HepG2 (cell line): ENCODE measurements around the gene XKR7. TPM values are rescaled to one million over a fixed set of nuclear protein-coding genes. Genes with fewer than 3 reads are reported as not detected.

Experiments
- ATAC-seq: fragments of 200-7000 bp; cut with Tn5 transposase; 3 replicates; pipeline ENCODE4 v1.9.1; 2020; ENCODE audit warnings: mild to moderate bottlenecking, moderate library complexity
- BruUV-seq: library from RNA; stranded (reverse); fragments of 400-500 nt; replicated peaks from 2 replicates; lab custom pipeline; 2021; lab: Mats Ljungman, UMichigan
- CTCF ChIA-PET: fragments of 300-600 bp; formaldehyde crosslinking; extraction: SDS; loops from one replicate; lab custom pipeline; 2021; ENCODE audit warnings: low total read pairs, inconsistent platforms, low intra/inter-chr PET ratio; lab: Yijun Ruan, JAX
- POLR2A ChIA-PET: fragments of 350-600 bp; sonication (Branson Sonifier 250); formaldehyde crosslinking; loops from one replicate; lab custom pipeline; 2020; ENCODE audit warnings: antibody characterized with exemption, inconsistent platforms; lab: Yijun Ruan, JAX
- DNase-seq: peaks from one replicate; pipeline ENCODE4 v3.0.0-alpha.2; 2015; ENCODE audit warnings: low spot score
- FAIRE-seq: peaks from 3 replicates; lab custom pipeline; 2011; peaks lifted over from hg19 to GRCh38; lab: Jason Lieb, UNC
- H2AFZ ChIP-seq: one replicate; pipeline ENCODE4 v1.6.1; 2011; ENCODE audit warnings: low read length, inconsistent platforms
- H3K27ac ChIP-seq: fragments of 300-600 bp; 3 replicates; pipeline ENCODE4 v1.8.0; 2011; ENCODE audit warnings: mixed run types, mild to moderate bottlenecking, mixed read lengths, low read length, inconsistent platforms; ENCODE audit not compliant: insufficient read depth; ENCODE audit errors: extremely low read length
- H3K27me3 ChIP-seq, 2 experiments: fragments of 200-600 bp in 1 of 2; 2 replicates in 1 of 2; 3 replicates in 1 of 2; pipeline versions ENCODE4 v1.6.0 to v1.8.0; 2011; ENCODE audit warnings: low read length in 2 of 2, mild to moderate bottlenecking in 2 of 2, moderate library complexity in 2 of 2, inconsistent platforms in 1 of 2; ENCODE audit not compliant: insufficient read depth in 2 of 2, control insufficient read depth in 1 of 2
- H3K36me3 ChIP-seq, 2 experiments: fragments of 200-600 bp in 1 of 2; replicated peaks in 1 of 2; 2 replicates in 1 of 2; 3 replicates in 1 of 2; pipeline versions ENCODE4 v1.5.1 to v1.8.0; 2011; ENCODE audit warnings: low read length in 2 of 2, inconsistent platforms in 1 of 2; ENCODE audit not compliant: insufficient read depth in 2 of 2, control insufficient read depth in 1 of 2
- H3K4me1 ChIP-seq: 2 replicates; pipeline ENCODE4 v1.5.1; 2012; ENCODE audit warnings: low read length, inconsistent platforms; ENCODE audit not compliant: insufficient read depth
- H3K4me2 ChIP-seq: 2 replicates; pipeline ENCODE4 v1.6.0; 2011; ENCODE audit warnings: low read depth, low read length, inconsistent platforms
- H3K4me3 ChIP-seq, 3 experiments: fragments of 200-600 bp in 1 of 3; sonication (generic), shearing (Covaris generic) in 1 of 3; replicated peaks in 1 of 3; 2 replicates each; pipeline ENCODE4 v1.5.1; 2011 to 2016; ENCODE audit warnings: low read length in 3 of 3, inconsistent platforms in 2 of 3, low read depth in 2 of 3, mild to moderate bottlenecking in 2 of 3, control low read depth in 1 of 3, mixed read lengths in 1 of 3; ENCODE audit not compliant: insufficient read depth in 1 of 3
- H3K79me2 ChIP-seq: one replicate; pipeline ENCODE4 v1.6.1; 2011; ENCODE audit warnings: low read length, inconsistent platforms; ENCODE audit not compliant: insufficient read depth
- H3K9ac ChIP-seq: 2 replicates; pipeline ENCODE4 v1.6.0; 2011; ENCODE audit warnings: mild to moderate bottlenecking, low read depth, low read length, inconsistent platforms; ENCODE audit not compliant: insufficient read depth
- H3K9me3 ChIP-seq: 2 replicates; pipeline ENCODE4 v1.5.1; 2012; ENCODE audit warnings: mild to moderate bottlenecking, low read length
- H4K20me1 ChIP-seq: 2 replicates; pipeline ENCODE4 v1.6.0; 2011; ENCODE audit warnings: inconsistent platforms, mild to moderate bottlenecking, low read length, moderate library complexity; ENCODE audit not compliant: insufficient read depth
- AHDC1 ChIP-seq: sonication (generic); formaldehyde crosslinking; IDR thresholded peaks from 2 replicates; pipeline ENCODE4 v1.5.1; 2020; ENCODE audit warnings: mild to moderate bottlenecking, missing genetic modification reagents, borderline replicate concordance
- CAMTA2 ChIP-seq: sonication (generic); formaldehyde crosslinking; IDR thresholded peaks from 2 replicates; pipeline ENCODE4 v1.4.0; 2020; ENCODE audit warnings: mild to moderate bottlenecking, missing genetic modification reagents, borderline replicate concordance
- GATAD2A ChIP-seq: IDR thresholded peaks from 2 replicates; pipeline ENCODE4 v1.6.1; 2016
- HNRNPK ChIP-seq: fragments of 200-400 bp; formaldehyde crosslinking; IDR thresholded peaks from 2 replicates; pipeline ENCODE4 v1.6.1; 2018; ENCODE audit warnings: low read length, low read depth, moderate library complexity, mild to moderate bottlenecking; ENCODE audit not compliant: poor library complexity, severe bottlenecking
- PCBP1 ChIP-seq: fragments of 200-400 bp; formaldehyde crosslinking; IDR thresholded peaks from 2 replicates; pipeline ENCODE4 v1.6.1; 2017; ENCODE audit warnings: mild to moderate bottlenecking, low read depth, low read length, borderline replicate concordance
- PCBP2 ChIP-seq: fragments of 200-400 bp; formaldehyde crosslinking; optimal IDR thresholded peaks from 2 replicates; pipeline ENCODE3; 2018; ENCODE audit warnings: low read length, low read depth; ENCODE audit not compliant: poor library complexity, severe bottlenecking
- TBL1XR1 ChIP-seq: fragments of 150-350 bp; IDR thresholded peaks from 2 replicates; pipeline ENCODE4 v1.6.1; 2014; ENCODE audit warnings: borderline replicate concordance, low read length; ENCODE audit not compliant: partially characterized antibody
- WIZ ChIP-seq: sonication (generic); formaldehyde crosslinking; IDR thresholded peaks from 2 replicates; pipeline ENCODE4 v1.5.1; 2020; ENCODE audit warnings: mild to moderate bottlenecking, missing genetic modification reagents
- ZMYM4 ChIP-seq: sonication (generic); formaldehyde crosslinking; IDR thresholded peaks from 2 replicates; pipeline ENCODE4 v1.8.1; 2023; ENCODE audit warnings: mild to moderate bottlenecking, missing genetic modification reagents
- ZNF317 ChIP-seq: sonication (generic); formaldehyde crosslinking; IDR thresholded peaks from 2 replicates; pipeline ENCODE4 v1.5.0; 2020; ENCODE audit warnings: mild to moderate bottlenecking, missing genetic modification reagents
- WGBS: methylation state at CpG from one replicate; pipeline ENCODE4 v1.1.6; 2017; ENCODE audit warnings: low lambda C conversion rate; 5-methylcytosine and 5-hydroxymethylcytosine counted together
- in situ Hi-C: cut with HindIII; loops from 2 replicates; pipeline ENCODE4 v1.10.0; 2017; ENCODE audit warnings: low pct_unique_long_range_greater_than_20kb; ENCODE audit not compliant: extremely low pct_ligation_motif_present
- intact Hi-C: fragments of 100-400 bp; cut with micrococcal nuclease; formaldehyde crosslinking; loops from one replicate; pipeline ENCODE4 v1.10.0; 2022; ENCODE audit not compliant: unreplicated experiment
- polyA plus RNA-seq, 8 experiments: library from polyadenylated mRNA; depleted of rRNA in 3 of 8; stranded (reverse) in 7 of 8; unstranded in 1 of 8; fragments of >200 nt; fragmentation: Illumina TruSeq in 4 of 8; extraction: Trizol in 4 of 8; gene quantifications; 2 replicates each; pipeline versions ENCODE4 v1.2.1 to v1.2.3, GENCODE V29; 2011 to 2016; ENCODE audit warnings: low read depth in 4 of 8, missing spikeins in 1 of 8, mixed read lengths in 1 of 8; ENCODE audit not compliant: insufficient read depth in 1 of 8
- total RNA-seq, 5 experiments: library from RNA; depleted of rRNA; stranded (reverse); fragments of >200 nt; fragmentation: Illumina TruSeq; extraction: Trizol; gene quantifications; 2 replicates each; pipeline ENCODE4 v1.2.3, GENCODE V29; 2016; ENCODE audit warnings: low read depth in 1 of 5

XKR7 gene
- total and polyA plus RNA-seq, 2 of the 13 experiments (the other 11 are each of a cell fraction or from before 2014, with no cell fraction given): not detected

DNA sequence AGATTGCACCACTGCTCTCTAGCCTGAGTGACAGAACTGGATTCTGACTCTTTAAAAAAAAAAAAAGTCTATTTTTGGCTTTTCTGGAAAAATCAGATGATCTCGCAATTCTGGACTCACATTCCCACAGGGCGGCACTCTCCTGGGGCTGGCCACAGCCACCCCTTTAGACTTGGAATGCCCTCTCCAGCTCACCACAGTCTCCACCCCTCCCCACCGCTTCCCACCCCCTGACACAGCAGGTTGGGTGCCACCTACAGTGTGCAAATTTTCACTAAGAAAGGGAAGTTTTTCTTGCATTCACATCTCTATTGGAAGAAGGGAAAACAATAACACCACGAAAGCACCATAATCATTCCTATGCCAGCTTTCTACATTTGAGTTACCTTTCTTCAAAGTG is 31.5 kb upstream of the XKR7 start (continued):
- TF ChIP-seq ZMYM4 (CRISPR knock-in tag): no peak

DNA sequence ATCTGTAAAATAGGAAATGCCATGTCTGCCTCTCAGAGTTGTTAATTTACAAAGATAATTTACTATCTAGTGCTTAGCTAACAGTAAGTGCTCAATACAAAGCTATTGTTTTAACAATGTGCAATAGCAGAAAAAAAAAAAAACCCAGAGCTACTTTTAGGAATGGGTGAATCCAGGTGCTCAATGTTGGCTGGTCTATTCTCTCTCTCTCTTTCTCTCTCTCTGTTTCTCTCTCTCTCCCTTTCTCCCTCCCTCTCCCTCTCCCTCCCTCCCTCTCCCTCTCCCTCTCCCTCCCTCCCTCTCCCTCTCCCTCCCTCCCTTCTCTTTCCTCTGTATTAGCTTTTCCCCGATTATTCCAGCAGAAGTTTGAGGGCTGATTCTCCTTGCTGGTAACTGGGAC is 30.1 kb upstream of the XKR7 start:
- H2AFZ ChIP-seq: no peak overlapping the region
- 0% methylated on average over 1 of the region's 1 CpG for WGBS
- no peaks in the 10 kb centered on the region for H4K20me1 ChIP-seq
- ChIA-PET CTCF (no interaction called here), POLR2A (interaction anchor here (1.7 kb wide), 1 partner anchor 14 kb away, joined by 6 read pairs; the partner anchor contains the start of gene PDRG1)
- peaks cover under 1 to 1% of the 10 kb centered on the region in 2 experiments; a peak in 1 of 5 replicates for H3K36me3 ChIP-seq
- BruUV-seq: no TSS peak
- intact Hi-C loops (no loop called here), in situ Hi-C loops (no loop called here)
- peaks cover 0 to 15% of the 10 kb centered on the region in 2 experiments; a peak in 2 of 5 replicates for H3K27me3 ChIP-seq
- H3K4me1 ChIP-seq: no peaks in the 10 kb centered on the region
- DNase-seq (no peak), FAIRE-seq (no peak), ATAC-seq (no peak)
- H3K9ac ChIP-seq: no peak overlapping the region
- no peaks in the 10 kb centered on the region for H3K79me2 ChIP-seq
- TF ChIP-seq HNRNPK (peak; percentile 99), GATAD2A (CRISPR knock-in tag) (no peak), PCBP2 (peak; percentile 86), TBL1XR1 (no peak), PCBP1 (peak; percentile 88; the same call in 1 of the 2 replicates), WIZ (CRISPR knock-in tag) (no peak)
- no peak overlapping the region for H3K4me3 ChIP-seq
- H3K27ac ChIP-seq: no peak overlapping the region
- H3K9me3 ChIP-seq: no peaks in the 10 kb centered on the region
- no peak overlapping the region for H3K4me2 ChIP-seq

DNA sequence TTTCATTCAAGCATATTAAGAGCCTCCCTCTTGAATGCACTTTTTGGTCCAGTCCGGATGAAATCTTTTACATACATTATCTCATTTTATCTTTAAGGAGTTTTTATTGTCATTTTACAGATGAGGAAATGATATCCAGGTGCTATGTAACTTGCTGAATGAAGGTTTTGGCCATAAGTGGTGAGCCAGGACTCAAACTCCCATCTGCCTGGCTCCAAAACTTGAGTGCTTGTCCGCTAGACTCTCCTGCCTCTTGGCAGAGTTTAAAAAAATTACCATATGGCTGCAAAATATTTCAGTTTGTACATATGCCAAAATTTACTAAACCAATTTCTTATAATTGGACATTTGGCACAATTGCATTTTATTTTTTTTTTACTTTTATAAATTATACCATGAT is 28.3 kb upstream of the XKR7 start:
- Histone ChIP-seq H3K79me2 (no peaks in the 10 kb centered on the region), H3K4me1 (no peaks in the 10 kb centered on the region), H3K4me2 (no peak overlapping the region), H3K36me3 (peaks cover 4 to 18% of the 10 kb centered on the region in 2 experiments; a peak in 4 of 5 replicates), H3K4me3 (no peak overlapping the region), H4K20me1 (no peaks in the 10 kb centered on the region), H3K9me3 (no peaks in the 10 kb centered on the region), H3K27ac (no peak overlapping the region), H2AFZ (no peak overlapping the region), H3K27me3 (no peaks in the 10 kb centered on the region; a peak in 1 of 5 replicates), H3K9ac (no peak overlapping the region)
- FAIRE-seq: no peak
- ATAC-seq: no peak
- no TSS peak for BruUV-seq
- intact Hi-C loops (no loop called here), in situ Hi-C loops (no loop called here)
- 88% methylated on average over 2 of the region's 2 CpGs for WGBS
- DNase-seq: no peak
- ChIA-PET POLR2A (no interaction called here), CTCF (no interaction called here)
- TF ChIP-seq CAMTA2 (CRISPR knock-in tag): no peak
- no peak for TF ChIP-seq AHDC1
- no peak for TF ChIP-seq ZNF317 (CRISPR knock-in tag)
